Gastroesophageal sphincter (tissue), 4 donors: Measurements from ENCODE around the gene FBXO42. TPM values are rescaled to one million over a fixed set of nuclear protein-coding genes. Genes with fewer than 3 reads are reported as not detected.

Experiments used
- ATAC-seq: fragments of 150-250 bp; one replicate; pipeline ENCODE4 v1.9.1; 2016; ENCODE audit warnings: mild to moderate bottlenecking, moderate library complexity
- H3K27ac ChIP-seq, 4 donors: fragments of 200-600 bp; sonication (generic) in 3 of 4; 1 replicate in 3 of 4; 2 replicates in 1 of 4; pipeline ENCODE4 v1.5.1; 2016 to 2019
- H3K27me3 ChIP-seq: fragments of 200-600 bp; sonication (generic); one replicate; pipeline ENCODE4 v1.5.1; 2019
- H3K36me3 ChIP-seq, 2 donors: fragments of 200-600 bp; sonication (generic); one replicate each; pipeline ENCODE4 v1.5.1; 2019; ENCODE audit warnings: control low read depth in 1 of 2
- H3K4me1 ChIP-seq, 3 donors: fragments of 200-600 bp; sonication (generic); 1 replicate in 2 of 3; 2 replicates in 1 of 3; pipeline ENCODE4 v1.5.1; 2016 to 2019; ENCODE audit warnings: control low read depth in 2 of 3
- H3K4me3 ChIP-seq, 2 donors: fragments of 200-600 bp; sonication (generic); one replicate each; pipeline ENCODE4 v1.5.1; 2019; ENCODE audit warnings: mild to moderate bottlenecking in 1 of 2, moderate library complexity in 1 of 2
- H3K9me3 ChIP-seq, 3 donors: fragments of 200-600 bp; sonication (generic); one replicate each; pipeline ENCODE4 v1.5.1; 2017 to 2019; ENCODE audit warnings: control low read depth in 2 of 3
- CTCF ChIP-seq, 4 experiments: fragments of 200-600 bp in 2 of 4; fragments of 450-650 bp in 2 of 4; sonication (generic) in 1 of 4; IDR thresholded peaks; one replicate each; pipeline ENCODE4 v1.5.1; 2017 to 2019; ENCODE audit warnings: antibody characterized with exemption in 4 of 4, mild to moderate bottlenecking in 2 of 4, moderate library complexity in 2 of 4
- EP300 ChIP-seq: sonication (generic); formaldehyde crosslinking; IDR thresholded peaks from one replicate; pipeline ENCODE4 v1.6.1; 2017; ENCODE audit warnings: antibody characterized with exemption, mild to moderate bottlenecking
- POLR2A ChIP-seq, 2 donors: fragments of 450-650 bp; IDR thresholded peaks; one replicate each; pipeline ENCODE4 v1.6.1; 2017; ENCODE audit warnings: antibody characterized with exemption in 2 of 2, mild to moderate bottlenecking in 2 of 2, moderate library complexity in 1 of 2
- POLR2AphosphoS5 ChIP-seq: sonication (generic); formaldehyde crosslinking; IDR thresholded peaks from one replicate; pipeline ENCODE4 v1.6.1; 2017; ENCODE audit warnings: antibody characterized with exemption
- WGBS, 2 donors: methylation state at CpG; one replicate each; pipeline ENCODE4 v1.1.5; 2018; ENCODE audit warnings: low coverage in 1 of 2; 5-methylcytosine and 5-hydroxymethylcytosine counted together
- small RNA-seq, 4 donors: library from RNA; depleted of rRNA; stranded (forward); fragments of <200 nt; gene quantifications; one replicate each; pipeline ENCODE3, GENCODE V24; 2016
- total RNA-seq, 4 donors: library from RNA; depleted of rRNA; stranded (reverse); fragments of >200 nt; gene quantifications; one replicate each; pipeline ENCODE4 v1.1.0, GENCODE V29; 2016

Gene FBXO42
- total RNA-seq, 4 donors from 2014 or later, result 26.8 to 33.0 (median 29.7) TPM

- no peaks in the 10 kb centered on the region for H3K4me1 ChIP-seq
- no peaks in the 10 kb centered on the region for H3K36me3 ChIP-seq
- TF ChIP-seq POLR2A (IDR thresholded peaks at IDR 0.05), result no peak
- TF ChIP-seq CTCF (IDR thresholded peaks at IDR 0.05), result no peak
- no peak for TF ChIP-seq EP300
- no peak for TF ChIP-seq POLR2AphosphoS5
- H3K27ac ChIP-seq, result no peak overlapping the region
- no peak overlapping the region for H3K4me3 ChIP-seq
- H3K9me3 ChIP-seq, result no peaks in the 10 kb centered on the region
- no peaks in the 10 kb centered on the region for H3K27me3 ChIP-seq
- ATAC-seq, result no peak
- WGBS, 2 donors, result 100% methylated on average over 1 to 2 of the region's 8 CpGs
These were observed 153.7 kb downstream of the FBXO42 start for GRCh38 chr1:16198444-16199156.

- H3K36me3 ChIP-seq, result no peaks in the 10 kb centered on the region
- no peak for TF ChIP-seq POLR2A (IDR thresholded peaks at IDR 0.05)
- TF ChIP-seq EP300, result no peak
- no peak for TF ChIP-seq CTCF (IDR thresholded peaks at IDR 0.05)
- TF ChIP-seq POLR2AphosphoS5, result no peak
- 86 to 100% methylated on average over 1 to 2 of the region's 3 CpGs for WGBS, 2 donors
- H3K27me3 ChIP-seq, result no peaks in the 10 kb centered on the region
- H3K4me3 ChIP-seq, result no peak overlapping the region
- H3K4me1 ChIP-seq, result no peaks in the 10 kb centered on the region
- no peak for ATAC-seq
- no peak overlapping the region for H3K27ac ChIP-seq
- H3K9me3 ChIP-seq, result no peaks in the 10 kb centered on the region
These were observed 155.4 kb downstream of the FBXO42 start for GRCh38 chr1:16196874-16197273.

Small RNA genes lying within 50 kb of the gene (small RNA-seq; reads per million reads assigned to genes)
- 0 reads per million in 4 donors for gene MT1XP1

Other genes with a start within 250 kb of the FBXO42 start
- 10 to 100 TPM in 2 of 4 donors, 1 to 10 TPM in 2; 8.9 to 16.1 (median 12.4) TPM for gene EPHA2, start 196.4 kb downstream of the FBXO42 start, total RNA-seq
- 1 to 10 TPM; 2.8 to 3.6 (median 3.4) TPM for gene ARHGEF19, start 139.8 kb downstream of the FBXO42 start, total RNA-seq
- gene CPLANE2, start 115.3 kb downstream of the FBXO42 start, total RNA-seq, result 10 to 100 TPM in 2 of 4 donors, 1 to 10 TPM in 2; 6.6 to 45.8 (median 11.0) TPM
- gene SZRD1, start 14.8 kb upstream of the FBXO42 start, total RNA-seq, result 100 to 1,000 TPM in 2 of 4 donors, 10 to 100 TPM in 2; 85.8 to 117 (median 99.4) TPM
- 1 to 10 TPM in 1 of 4 donors, under 1 TPM in 1, not detected in 2; 0.12 to 3.6 TPM for gene SPATA21, start 84.9 kb upstream of the FBXO42 start, total RNA-seq
- gene NECAP2, start 88.2 kb upstream of the FBXO42 start, total RNA-seq, result 10 to 100 TPM; 31.4 to 43.2 (median 37.6) TPM
- under 1 TPM in 3 of 4 donors, not detected in 1; under 0.01 TPM for gene RNU1-1, start 161.8 kb upstream of the FBXO42 start, total RNA-seq